H9 (cell line): ENCODE measurements around the gene EFTUD2. TPM values are rescaled to one million over a fixed set of nuclear protein-coding genes. Genes with fewer than 3 reads are reported as not detected.

Experiments
- DNase-seq: peaks from one replicate; pipeline ENCODE4 v3.0.0-alpha.2; 2017
- H2AFZ ChIP-seq: one replicate; pipeline ENCODE4 v1.6.1; 2013; ENCODE audit warnings: mild to moderate bottlenecking, low read length, control low read depth, moderate library complexity
- H2AK5ac ChIP-seq: 2 replicates; pipeline ENCODE4 v1.6.1; 2013; ENCODE audit warnings: low read length, control low read depth, mixed read lengths; ENCODE audit not compliant: insufficient read length
- H2BK120ac ChIP-seq: one replicate; pipeline ENCODE4 v1.6.1; 2013; ENCODE audit warnings: low read depth, mild to moderate bottlenecking, low read length, control low read depth, inconsistent platforms; ENCODE audit not compliant: poor library complexity, severe bottlenecking
- H2BK12ac ChIP-seq: 2 replicates; pipeline ENCODE4 v1.6.1; 2013; ENCODE audit warnings: low read length, control low read depth, mixed read lengths, low read depth; ENCODE audit not compliant: insufficient read length
- H2BK15ac ChIP-seq: 2 replicates; pipeline ENCODE4 v1.6.1; 2013; ENCODE audit warnings: low read depth, low read length, control low read depth
- H2BK20ac ChIP-seq: one replicate; pipeline ENCODE4 v1.6.1; 2013; ENCODE audit warnings: low read depth, mild to moderate bottlenecking, low read length, control low read depth, inconsistent platforms; ENCODE audit not compliant: poor library complexity, severe bottlenecking
- H2BK5ac ChIP-seq: 2 replicates; pipeline ENCODE4 v1.6.1; 2013; ENCODE audit warnings: low read length, control low read depth, mixed read lengths; ENCODE audit not compliant: insufficient read length
- H3K14ac ChIP-seq: 2 replicates; pipeline ENCODE4 v1.6.1; 2013; ENCODE audit warnings: low read length, control low read depth; ENCODE audit not compliant: insufficient read depth
- H3K18ac ChIP-seq: 2 replicates; pipeline ENCODE4 v1.6.1; 2013; ENCODE audit warnings: low read depth, mild to moderate bottlenecking, mixed read lengths, low read length, control low read depth; ENCODE audit not compliant: insufficient read length
- H3K23ac ChIP-seq: 2 replicates; pipeline ENCODE4 v1.6.1; 2013; ENCODE audit warnings: low read length, control low read depth, mixed read lengths, low read depth; ENCODE audit not compliant: insufficient read length
- H3K23me2 ChIP-seq: 2 replicates; pipeline ENCODE4 v1.6.1; 2013; ENCODE audit warnings: low read depth, mild to moderate bottlenecking, mixed read lengths, low read length, control low read depth; ENCODE audit not compliant: insufficient read length, poor library complexity, severe bottlenecking
- H3K27ac ChIP-seq: 2 replicates; pipeline ENCODE4 v1.5.1; 2013; ENCODE audit warnings: low read length, control low read depth, mixed read lengths, low read depth; ENCODE audit not compliant: insufficient read length
- H3K27me3 ChIP-seq: 2 replicates; pipeline ENCODE4 v1.6.1; 2013; ENCODE audit warnings: low read length, control low read depth, inconsistent platforms; ENCODE audit not compliant: insufficient read depth
- H3K4ac ChIP-seq: 2 replicates; pipeline ENCODE4 v1.6.1; 2013; ENCODE audit warnings: low read depth, mild to moderate bottlenecking, control low read depth, inconsistent platforms, low read length, moderate library complexity
- H3K4me1 ChIP-seq: 2 replicates; pipeline ENCODE4 v1.6.1; 2013; ENCODE audit warnings: low read length, control low read depth, inconsistent platforms; ENCODE audit not compliant: insufficient read depth
- H3K4me2 ChIP-seq: 2 replicates; pipeline ENCODE4 v1.6.1; 2013; ENCODE audit warnings: low read length, control low read depth, mixed read lengths; ENCODE audit not compliant: insufficient read length, insufficient read depth
- H3K56ac ChIP-seq: 2 replicates; pipeline ENCODE4 v1.6.1; 2013; ENCODE audit warnings: low read depth, mild to moderate bottlenecking, mixed read lengths, low read length, control low read depth; ENCODE audit not compliant: insufficient read length
- H3K79me1 ChIP-seq: 2 replicates; pipeline ENCODE4 v1.6.1; 2013; ENCODE audit warnings: low read depth, mild to moderate bottlenecking, moderate library complexity, low read length, control low read depth, inconsistent platforms; ENCODE audit not compliant: insufficient read depth, poor library complexity, severe bottlenecking
- H3K79me2 ChIP-seq: 2 replicates; pipeline ENCODE4 v1.6.1; 2013; ENCODE audit warnings: low read length, control low read depth, inconsistent platforms; ENCODE audit not compliant: insufficient read depth
- H3K9ac ChIP-seq: 2 replicates; pipeline ENCODE4 v1.6.1; 2013; ENCODE audit warnings: low read length, control low read depth, mixed read lengths; ENCODE audit not compliant: insufficient read length; ENCODE audit errors: extremely low read depth
- H3K9me3 ChIP-seq: one replicate; pipeline ENCODE4 v1.6.1; 2013; ENCODE audit warnings: low read depth, low read length, inconsistent platforms; ENCODE audit not compliant: control insufficient read depth
- H3T11ph ChIP-seq: one replicate; pipeline ENCODE4 v1.6.1; 2013; ENCODE audit warnings: mild to moderate bottlenecking, low read length, control low read depth, inconsistent platforms
- H4K20me1 ChIP-seq: one replicate; pipeline ENCODE4 v1.6.1; 2013; ENCODE audit not compliant: control insufficient read depth, insufficient read length, insufficient read depth
- H4K5ac ChIP-seq: 2 replicates; pipeline ENCODE4 v1.6.1; 2013; ENCODE audit warnings: low read depth, mild to moderate bottlenecking, mixed read lengths, low read length, control low read depth; ENCODE audit not compliant: insufficient read length
- H4K8ac ChIP-seq: replicated peaks from 2 replicates; pipeline ENCODE4 v1.6.1; 2013; ENCODE audit warnings: low read length, control low read depth, mixed read lengths, low read depth; ENCODE audit not compliant: insufficient read length
- H4K91ac ChIP-seq: 2 replicates; pipeline ENCODE4 v1.6.1; 2013; ENCODE audit warnings: low read depth, mild to moderate bottlenecking, moderate library complexity, mixed read lengths, low read length, control low read depth; ENCODE audit not compliant: insufficient read length
- H3K27ac Mint-ChIP-seq, 3 experiments: 2 replicates in 2 of 3; 3 replicates in 1 of 3; pipeline ENCODE4 v1.8.0; 2020 to 2021; ENCODE audit warnings: mixed read lengths in 3 of 3, mild to moderate bottlenecking in 1 of 3, moderate library complexity in 1 of 3
- H3K27me3 Mint-ChIP-seq: 2 replicates; pipeline ENCODE4 v1.8.0; 2021; ENCODE audit warnings: low read depth, mild to moderate bottlenecking, moderate library complexity, mixed read lengths
- H3K36me3 Mint-ChIP-seq, 3 experiments: 2 replicates in 2 of 3; 3 replicates in 1 of 3; pipeline ENCODE4 v1.8.0; 2020 to 2021; ENCODE audit warnings: low read depth in 3 of 3, mixed read lengths in 3 of 3; ENCODE audit not compliant: insufficient read depth in 1 of 3
- H3K4me1 Mint-ChIP-seq, 2 experiments: 2 replicates each; pipeline ENCODE4 v1.8.0; 2020; ENCODE audit warnings: mixed read lengths in 2 of 2
- H3K4me3 Mint-ChIP-seq, 2 experiments: 2 replicates in 1 of 2; 3 replicates in 1 of 2; pipeline ENCODE4 v1.8.0; 2020 to 2021; ENCODE audit warnings: mild to moderate bottlenecking in 2 of 2, mixed read lengths in 2 of 2, moderate library complexity in 1 of 2
- H3K9me3 Mint-ChIP-seq, 2 experiments: 2 replicates in 1 of 2; 3 replicates in 1 of 2; pipeline ENCODE4 v1.8.0; 2020; ENCODE audit warnings: mild to moderate bottlenecking in 2 of 2, mixed read lengths in 2 of 2, moderate library complexity in 1 of 2
- WGBS: extraction: QIAGEN DNeasy Blood & Tissue Kit; methylation state at CpG from one replicate; pipeline ENCODE4 v1.1.7; 2013; ENCODE audit warnings: missing lambda C conversion rate, low lambda C conversion rate, mixed read lengths; ENCODE audit not compliant: insufficient read length; ENCODE audit errors: extremely low coverage; 5-methylcytosine and 5-hydroxymethylcytosine counted together
- microRNA-seq: library from miRNA; unstranded; fragments of <30 nt; microRNA quantifications from one replicate; pipeline ENCODE4, GENCODE V29; 2020; ENCODE audit warnings: borderline microRNAs expressed
- total RNA-seq: library from RNA; stranded (reverse); gene quantifications from 2 replicates; pipeline ENCODE4 v1.2.1, GENCODE V29; 2021
- TF ChIP-seq, protein P1 (sequence below): fragments of 200-600 bp; sonication (generic); conservative IDR thresholded peaks from 3 replicates; pipeline ENCODE4 v1.8.0; 2021; ENCODE audit warnings: antibody characterized with exemption, mild to moderate bottlenecking

Gene EFTUD2
- total RNA-seq, 1 experiment from 2014 or later = 150 TPM

DNA sequence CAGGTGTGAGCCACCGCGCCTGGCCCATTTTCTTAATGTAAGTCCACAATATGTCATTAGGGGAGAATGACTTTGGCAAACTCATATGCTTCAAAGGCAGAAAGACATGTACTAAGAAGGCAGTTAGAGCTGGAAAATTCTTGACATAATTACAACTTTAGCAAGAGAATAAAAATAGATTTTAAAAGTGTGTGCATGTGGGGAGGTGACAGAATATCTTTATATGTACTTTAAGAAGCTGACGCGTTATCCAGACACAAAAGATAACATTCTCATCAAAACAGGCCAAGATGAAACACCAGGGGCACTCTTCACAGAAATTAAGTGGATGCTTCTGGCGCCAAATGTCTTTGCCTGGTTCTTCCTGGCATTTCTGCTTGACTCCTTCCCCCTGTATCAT lies 97.4 kb downstream of the EFTUD2 start:
- Histone ChIP-seq H3K23me2 (no peaks in the 10 kb centered on the region), H3K9me3 (no peaks in the 10 kb centered on the region), H3K4me2 (no peak overlapping the region), H3K79me1 (peaks cover 5% of the 10 kb centered on the region), H3K14ac (no peak overlapping the region), H4K5ac (no peak overlapping the region), H2BK12ac (no peak overlapping the region), H4K91ac (no peak overlapping the region), H3K18ac (no peak overlapping the region), H3K23ac (no peak overlapping the region), H3K4me1 (no peaks in the 10 kb centered on the region; the same call in 1 of the 2 replicates), H2AFZ (no peak overlapping the region), H4K20me1 (no peaks in the 10 kb centered on the region), H3K27ac (no peak overlapping the region), H2BK120ac (no peak overlapping the region), H2BK20ac (no peak overlapping the region), H2BK15ac (no peak overlapping the region), H2AK5ac (no peak overlapping the region), H3K4ac (no peak overlapping the region), H3K56ac (no peak overlapping the region), H4K8ac (no peak overlapping the region), H3K27me3 (no peaks in the 10 kb centered on the region), H3T11ph (no peak overlapping the region), H3K9ac (no peak overlapping the region), H2BK5ac (no peak overlapping the region), H3K79me2 (no peaks in the 10 kb centered on the region)
- Mint-ChIP-seq H3K27me3 (no peaks in the 10 kb centered on the region), H3K4me3 (no peak overlapping the region), H3K4me1 (peaks cover 0 to 4% of the 10 kb centered on the region in 2 experiments; a peak in 1 of 4 replicates), H3K36me3 (peaks cover 46 to 76% (median 65%) of the 10 kb centered on the region in 3 experiments), H3K9me3 (no peaks in the 10 kb centered on the region), H3K27ac (peak overlapping the region in 1 of 3 experiments; percentile 77; a peak in 2 of 7 replicates)
- no CpG with 5 or more reads among the region's 5 CpGs for WGBS
- no peak for DNase-seq
- TF ChIP-seq, protein P1, sequence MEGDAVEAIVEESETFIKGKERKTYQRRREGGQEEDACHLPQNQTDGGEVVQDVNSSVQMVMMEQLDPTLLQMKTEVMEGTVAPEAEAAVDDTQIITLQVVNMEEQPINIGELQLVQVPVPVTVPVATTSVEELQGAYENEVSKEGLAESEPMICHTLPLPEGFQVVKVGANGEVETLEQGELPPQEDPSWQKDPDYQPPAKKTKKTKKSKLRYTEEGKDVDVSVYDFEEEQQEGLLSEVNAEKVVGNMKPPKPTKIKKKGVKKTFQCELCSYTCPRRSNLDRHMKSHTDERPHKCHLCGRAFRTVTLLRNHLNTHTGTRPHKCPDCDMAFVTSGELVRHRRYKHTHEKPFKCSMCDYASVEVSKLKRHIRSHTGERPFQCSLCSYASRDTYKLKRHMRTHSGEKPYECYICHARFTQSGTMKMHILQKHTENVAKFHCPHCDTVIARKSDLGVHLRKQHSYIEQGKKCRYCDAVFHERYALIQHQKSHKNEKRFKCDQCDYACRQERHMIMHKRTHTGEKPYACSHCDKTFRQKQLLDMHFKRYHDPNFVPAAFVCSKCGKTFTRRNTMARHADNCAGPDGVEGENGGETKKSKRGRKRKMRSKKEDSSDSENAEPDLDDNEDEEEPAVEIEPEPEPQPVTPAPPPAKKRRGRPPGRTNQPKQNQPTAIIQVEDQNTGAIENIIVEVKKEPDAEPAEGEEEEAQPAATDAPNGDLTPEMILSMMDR = no peak

Small RNA genes lying within 50 kb of the gene (microRNA-seq; reads per million reads assigned to microRNA genes)
- gene MIR6783 = 0.58 reads per million

Other genes starting within 250 kb of the EFTUD2 start
- gene MEIOC, start 243.0 kb downstream of the EFTUD2 start, total RNA-seq = 2.7 and 3.0 TPM in 2 replicates
- 34.1 and 34.3 TPM in 2 replicates for gene CCDC43, start 209.7 kb downstream of the EFTUD2 start, total RNA-seq
- gene DBF4B, start 190.8 kb downstream of the EFTUD2 start, total RNA-seq = 24.7 and 26.1 TPM in 2 replicates
- 2.7 and 4.6 TPM in 2 replicates for gene ADAM11, start 140.5 kb downstream of the EFTUD2 start, total RNA-seq
- gene GJC1, start 69.2 kb downstream of the EFTUD2 start, total RNA-seq = 114 and 119 TPM in 2 replicates
- gene HIGD1B, start 51.6 kb downstream of the EFTUD2 start, total RNA-seq = not detected in 2 replicates
- gene GFAP, start 16.1 kb upstream of the EFTUD2 start, total RNA-seq = 1.1 and 1.2 TPM in 2 replicates
- 51.8 and 52.6 TPM in 2 replicates for gene KIF18B, start 48.3 kb upstream of the EFTUD2 start, total RNA-seq
- gene C1QL1, start 68.9 kb upstream of the EFTUD2 start, total RNA-seq = 6.0 and 6.4 TPM in 2 replicates
- gene DCAKD, start 152.2 kb upstream of the EFTUD2 start, total RNA-seq = 48.3 and 53.2 TPM in 2 replicates
- 150 and 151 TPM in 2 replicates for gene NMT1, start 161.9 kb upstream of the EFTUD2 start, total RNA-seq
- 41.6 and 48.5 TPM in 2 replicates for gene PLCD3, start 233.1 kb upstream of the EFTUD2 start, total RNA-seq
- gene ACBD4, start 236.2 kb upstream of the EFTUD2 start, total RNA-seq = 9.7 and 10.5 TPM in 2 replicates
- gene HEXIM1, start 249.0 kb upstream of the EFTUD2 start, total RNA-seq = 32.4 and 33.0 TPM in 2 replicates